Gastroesophageal sphincter (tissue), 4 donors: Measurements from ENCODE around the gene PHAF1. TPM values are rescaled to one million over a fixed set of nuclear protein-coding genes. Genes with fewer than 3 reads are reported as not detected.

Source experiments
- ATAC-seq: fragments of 150-250 bp; one replicate; pipeline ENCODE4 v1.9.1; 2016; ENCODE audit warnings: mild to moderate bottlenecking, moderate library complexity
- H3K27ac ChIP-seq, 4 donors: fragments of 200-600 bp; sonication (generic) in 3 of 4; 1 replicate in 3 of 4; 2 replicates in 1 of 4; pipeline ENCODE4 v1.5.1; 2016 to 2019
- H3K27me3 ChIP-seq: fragments of 200-600 bp; sonication (generic); one replicate; pipeline ENCODE4 v1.5.1; 2019
- H3K36me3 ChIP-seq, 2 donors: fragments of 200-600 bp; sonication (generic); one replicate each; pipeline ENCODE4 v1.5.1; 2019; ENCODE audit warnings: control low read depth in 1 of 2
- H3K4me1 ChIP-seq, 3 donors: fragments of 200-600 bp; sonication (generic); 1 replicate in 2 of 3; 2 replicates in 1 of 3; pipeline ENCODE4 v1.5.1; 2016 to 2019; ENCODE audit warnings: control low read depth in 2 of 3
- H3K4me3 ChIP-seq, 2 donors: fragments of 200-600 bp; sonication (generic); one replicate each; pipeline ENCODE4 v1.5.1; 2019; ENCODE audit warnings: mild to moderate bottlenecking in 1 of 2, moderate library complexity in 1 of 2
- H3K9me3 ChIP-seq, 3 donors: fragments of 200-600 bp; sonication (generic); one replicate each; pipeline ENCODE4 v1.5.1; 2017 to 2019; ENCODE audit warnings: control low read depth in 2 of 3
- CTCF ChIP-seq, 4 experiments: fragments of 200-600 bp in 2 of 4; fragments of 450-650 bp in 2 of 4; sonication (generic) in 1 of 4; IDR thresholded peaks; one replicate each; pipeline ENCODE4 v1.5.1; 2017 to 2019; ENCODE audit warnings: antibody characterized with exemption in 4 of 4, mild to moderate bottlenecking in 2 of 4, moderate library complexity in 2 of 4
- EP300 ChIP-seq: sonication (generic); formaldehyde crosslinking; IDR thresholded peaks from one replicate; pipeline ENCODE4 v1.6.1; 2017; ENCODE audit warnings: antibody characterized with exemption, mild to moderate bottlenecking
- POLR2A ChIP-seq, 2 donors: fragments of 450-650 bp; IDR thresholded peaks; one replicate each; pipeline ENCODE4 v1.6.1; 2017; ENCODE audit warnings: antibody characterized with exemption in 2 of 2, mild to moderate bottlenecking in 2 of 2, moderate library complexity in 1 of 2
- POLR2AphosphoS5 ChIP-seq: sonication (generic); formaldehyde crosslinking; IDR thresholded peaks from one replicate; pipeline ENCODE4 v1.6.1; 2017; ENCODE audit warnings: antibody characterized with exemption
- WGBS, 2 donors: methylation state at CpG; one replicate each; pipeline ENCODE4 v1.1.5; 2018; ENCODE audit warnings: low coverage in 1 of 2; 5-methylcytosine and 5-hydroxymethylcytosine counted together
- total RNA-seq, 4 donors: library from RNA; depleted of rRNA; stranded (reverse); fragments of >200 nt; gene quantifications; one replicate each; pipeline ENCODE4 v1.1.0, GENCODE V29; 2016

PHAF1 gene
- 10 to 100 TPM; 10.9 to 20.4 (median 13.3) TPM for total RNA-seq

- TF ChIP-seq CTCF (IDR thresholded peaks at IDR 0.05) (no peak), EP300 (no peak), POLR2AphosphoS5 (peak; percentile 74), POLR2A (IDR thresholded peaks at IDR 0.05) (peak; percentile 54 to 72)
- peak; percentile 98 for ATAC-seq
- Histone ChIP-seq H3K9me3 (no peaks in the 10 kb centered on the region), H3K36me3 (peaks cover 0 to 12% of the 10 kb centered on the region in 2 donors), H3K27ac (peak within 1 kb of the TSS; percentile 24 to 83 (median 82)), H3K4me3 (peak within 1 kb of the TSS; percentile 54 to 74), H3K4me1 (peaks cover 0 to 37% (median 19%) of the 10 kb centered on the region in 3 donors), H3K27me3 (no peaks in the 10 kb centered on the region)
- no CpG with 5 or more reads among the region's 63 CpGs for WGBS, 2 donors
These were observed at the start of gene PHAF1 for GRCh38 chr16:67109407-67110135. Gene PHAF1 (plus strand): TSS chr16:67109941. CDS start chr16:67110176, 235 bp downstream.

- Histone ChIP-seq H3K4me1 (no peaks in the 10 kb centered on the region), H3K36me3 (peaks cover 4 to 17% of the 10 kb centered on the region in 2 donors), H3K9me3 (no peaks in the 10 kb centered on the region), H3K27ac (no peak overlapping the region), H3K4me3 (no peak overlapping the region), H3K27me3 (no peaks in the 10 kb centered on the region)
- 48 to 90% methylated on average over 2 of the region's 2 CpGs for WGBS, 2 donors
- TF ChIP-seq POLR2A (IDR thresholded peaks at IDR 0.05) (no peak), CTCF (IDR thresholded peaks at IDR 0.05) (no peak)
- ATAC-seq: no peak
These were observed 46.7 kb upstream of the PHAF1 start for GRCh38 chr16:67063008-67063407.

- Histone ChIP-seq H3K4me1 (no peaks in the 10 kb centered on the region), H3K27ac (no peak overlapping the region), H3K36me3 (peaks cover 4 to 53% of the 10 kb centered on the region in 2 donors), H3K9me3 (no peaks in the 10 kb centered on the region), H3K27me3 (no peaks in the 10 kb centered on the region), H3K4me3 (no peak overlapping the region)
- 100% methylated on average over 1 to 2 of the region's 2 CpGs for WGBS, 2 donors
- no peak for ATAC-seq
- TF ChIP-seq EP300: no peak
- TF ChIP-seq POLR2AphosphoS5: no peak
- no peak for TF ChIP-seq CTCF (IDR thresholded peaks at IDR 0.05)
- TF ChIP-seq POLR2A (IDR thresholded peaks at IDR 0.05): no peak
These were observed 41.5 kb upstream of the PHAF1 start for GRCh38 chr16:67068212-67068753.

- H3K36me3 ChIP-seq: peaks cover 4 to 76% of the 10 kb centered on the region in 2 donors
These were observed 38.2 kb upstream of the PHAF1 start for GRCh38 chr16:67071476-67072048.

More at GRCh38 chr16:67071476-67072048, 38.2 kb upstream of the PHAF1 start:
- Histone ChIP-seq H3K4me1 (no peaks in the 10 kb centered on the region), H3K27ac (no peak overlapping the region), H3K4me3 (no peak overlapping the region), H3K9me3 (no peaks in the 10 kb centered on the region), H3K27me3 (no peaks in the 10 kb centered on the region)
- WGBS, 2 donors: 79 to 84% methylated on average over 3 to 4 of the region's 4 CpGs
- no peak for ATAC-seq
- TF ChIP-seq CTCF (IDR thresholded peaks at IDR 0.05) (no peak), POLR2AphosphoS5 (no peak), EP300 (no peak), POLR2A (IDR thresholded peaks at IDR 0.05) (no peak)
